Amniotic epithelial cell (primary cell): ENCODE data around the gene METTL2B.

Source experiments
- DNase-seq: peaks from one replicate; pipeline ENCODE4 v3.0.0-alpha.2; 2010; ENCODE audit warnings: low read depth

METTL2B gene

DNA sequence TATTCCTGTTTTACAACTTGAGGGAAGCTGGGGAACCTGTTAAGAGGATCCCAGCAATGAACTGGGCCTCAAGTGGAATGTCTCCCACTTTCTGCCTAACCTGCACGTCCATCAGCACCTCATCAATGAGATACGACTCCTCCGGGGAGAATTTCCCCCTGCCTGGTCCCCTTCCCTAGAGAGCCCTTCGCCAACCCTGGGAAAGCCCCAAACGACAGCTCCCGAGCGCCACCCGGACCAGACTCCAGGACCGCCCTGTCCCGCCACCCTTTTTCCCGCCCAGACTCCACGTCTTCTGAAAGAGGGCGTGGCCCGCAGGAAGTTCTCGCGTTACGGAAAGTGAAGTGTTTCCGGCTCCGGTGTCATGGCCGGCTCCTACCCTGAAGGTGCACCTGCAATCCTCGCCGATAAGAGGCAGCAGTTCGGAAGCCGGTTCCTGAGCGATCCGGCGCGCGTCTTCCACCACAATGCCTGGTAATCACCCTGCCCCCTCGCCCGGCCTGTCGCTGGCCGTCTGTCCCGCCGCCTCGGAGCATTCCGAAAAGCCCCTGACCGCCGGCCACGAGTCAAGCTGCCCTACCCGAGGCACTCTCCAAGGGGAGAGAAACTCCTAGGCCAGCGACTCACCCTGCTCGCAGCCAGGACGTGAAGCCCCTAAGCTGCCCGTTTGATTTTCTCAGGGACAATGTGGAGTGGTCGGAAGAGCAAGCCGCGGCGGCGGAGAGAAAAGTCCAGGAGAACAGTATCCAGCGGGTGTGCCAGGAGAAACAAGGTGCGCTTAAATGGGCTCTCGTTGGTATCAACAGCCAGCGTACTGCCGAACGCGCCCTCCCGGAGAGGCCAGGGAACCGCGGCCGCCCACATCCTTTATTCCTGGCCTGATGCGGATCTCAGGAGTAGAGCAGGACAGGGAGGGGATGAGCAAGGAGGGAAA lies at the start of gene METTL2B:
TSS of gene METTL2B (plus strand) at position 347 of the 934 bp plus-strand sequence. CDS start at position 365, 18 bp downstream.
- DNase-seq: peak; percentile 84

DNA sequence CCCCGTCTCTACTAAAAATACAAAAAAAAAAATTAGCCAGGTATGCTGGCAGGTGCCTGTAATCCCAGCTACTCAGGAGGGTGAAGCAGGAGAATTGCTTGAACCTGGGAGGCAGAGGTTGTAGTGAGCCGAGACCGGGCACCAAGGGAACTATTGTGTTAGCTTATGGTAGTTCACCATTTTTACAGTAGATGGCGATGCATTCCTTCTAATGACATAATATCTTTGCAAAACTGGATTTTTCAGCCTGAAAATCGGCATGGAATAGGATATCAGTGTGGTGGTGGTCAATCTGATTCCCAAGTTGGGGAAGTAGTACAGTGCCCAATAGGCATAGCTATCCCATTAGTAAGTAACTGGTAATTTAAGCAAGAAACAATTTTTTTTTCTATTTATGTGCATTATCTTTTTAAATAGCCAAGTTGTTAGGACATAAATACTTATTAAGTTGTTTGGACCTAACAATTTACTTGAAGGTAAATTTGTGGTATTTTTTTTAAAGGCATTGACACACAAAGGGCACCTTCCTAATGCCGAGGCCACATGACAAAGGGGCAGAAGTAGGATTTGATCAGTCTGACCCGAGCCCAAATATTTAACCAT lies 49.2 kb upstream of the METTL2B start:
- DNase-seq: peak; percentile 50

- no peak for DNase-seq
These were observed 46.3 kb upstream of the METTL2B start for GRCh38 chr7:128430207-128430606.

DNA sequence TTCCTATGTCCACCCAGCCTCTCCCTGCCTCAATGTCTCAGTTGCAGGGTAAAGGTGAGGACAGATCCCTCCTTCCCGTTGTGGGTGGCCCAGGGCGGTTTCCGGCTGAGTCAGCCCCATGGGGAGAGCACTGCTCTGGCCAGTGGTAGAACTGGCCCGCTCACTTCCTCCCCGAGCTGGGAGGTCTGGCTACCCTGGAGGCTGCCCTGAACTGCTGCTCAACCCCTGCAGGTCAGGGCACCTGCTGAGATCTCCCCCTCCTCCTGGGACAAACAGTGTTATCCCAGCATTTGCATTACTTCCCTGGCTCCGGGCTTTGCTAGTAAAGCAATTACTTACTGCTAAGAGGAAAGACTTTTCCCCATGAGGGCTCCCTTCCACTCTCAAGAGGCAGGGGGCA lies 45.3 kb upstream of the METTL2B start:
- DNase-seq: no peak

DNA sequence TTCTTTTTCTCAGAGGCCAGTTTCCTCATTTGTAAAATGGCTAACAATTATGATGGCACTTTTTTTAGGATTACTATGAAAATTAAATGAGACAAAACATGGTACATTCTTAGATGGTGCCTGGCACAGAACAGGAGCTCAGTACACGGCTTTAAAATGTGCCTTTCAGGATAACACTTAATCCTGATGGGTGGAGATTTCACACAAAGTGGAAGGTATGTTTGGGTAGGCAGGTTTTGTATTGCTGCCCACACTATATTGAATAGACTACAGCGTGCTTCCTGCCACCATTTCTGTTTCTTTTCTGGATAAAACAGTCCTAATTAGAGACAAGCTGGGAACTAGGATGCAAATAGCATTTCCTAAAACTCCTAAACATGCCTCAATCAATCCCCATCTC lies 44.8 kb upstream of the METTL2B start:
- no peak for DNase-seq

- DNase-seq: no peak
These were observed 41.9 kb upstream of the METTL2B start for GRCh38 chr7:128434413-128435326.

DNA sequence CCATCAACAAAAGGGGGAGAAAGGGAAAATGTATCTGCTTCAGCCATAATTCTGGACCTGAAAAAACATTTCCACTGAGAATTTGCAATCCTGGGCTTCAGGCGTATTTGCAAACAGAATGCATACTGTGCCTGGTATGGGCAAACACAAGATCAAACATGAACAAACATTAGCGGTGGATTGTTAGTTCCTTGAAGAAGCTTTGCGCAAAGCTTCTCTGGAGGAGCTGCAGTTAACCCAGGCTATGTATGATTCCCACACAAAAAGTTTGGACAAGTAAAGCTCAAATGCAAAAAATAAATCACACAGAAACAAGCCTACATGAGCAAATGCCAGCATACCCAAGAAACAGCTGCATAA lies 41.2 kb upstream of the METTL2B start:
- DNase-seq: no peak

- DNase-seq: no peak
These were observed 38.9 kb upstream of the METTL2B start for GRCh38 chr7:128437426-128438332.

DNA sequence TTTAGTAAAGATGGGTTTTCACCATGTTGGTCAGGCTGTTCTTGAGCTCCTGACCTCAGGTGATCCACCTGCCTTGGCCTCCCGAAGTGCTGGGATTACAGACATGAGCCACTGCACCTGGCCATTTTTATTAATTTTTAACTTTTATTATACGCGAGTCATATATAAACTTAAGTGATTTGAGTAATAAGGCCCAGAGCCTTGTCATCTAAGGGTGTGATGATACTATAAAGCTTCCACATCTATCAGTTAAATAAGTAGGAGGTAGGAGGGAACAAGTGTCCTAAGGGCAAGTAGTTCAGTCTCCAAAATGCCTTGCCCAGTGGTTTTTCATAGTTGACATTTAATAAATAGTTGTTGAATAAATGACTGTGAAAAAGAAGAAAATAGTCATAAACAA lies 34.2 kb upstream of the METTL2B start:
- DNase-seq: no peak

DNA sequence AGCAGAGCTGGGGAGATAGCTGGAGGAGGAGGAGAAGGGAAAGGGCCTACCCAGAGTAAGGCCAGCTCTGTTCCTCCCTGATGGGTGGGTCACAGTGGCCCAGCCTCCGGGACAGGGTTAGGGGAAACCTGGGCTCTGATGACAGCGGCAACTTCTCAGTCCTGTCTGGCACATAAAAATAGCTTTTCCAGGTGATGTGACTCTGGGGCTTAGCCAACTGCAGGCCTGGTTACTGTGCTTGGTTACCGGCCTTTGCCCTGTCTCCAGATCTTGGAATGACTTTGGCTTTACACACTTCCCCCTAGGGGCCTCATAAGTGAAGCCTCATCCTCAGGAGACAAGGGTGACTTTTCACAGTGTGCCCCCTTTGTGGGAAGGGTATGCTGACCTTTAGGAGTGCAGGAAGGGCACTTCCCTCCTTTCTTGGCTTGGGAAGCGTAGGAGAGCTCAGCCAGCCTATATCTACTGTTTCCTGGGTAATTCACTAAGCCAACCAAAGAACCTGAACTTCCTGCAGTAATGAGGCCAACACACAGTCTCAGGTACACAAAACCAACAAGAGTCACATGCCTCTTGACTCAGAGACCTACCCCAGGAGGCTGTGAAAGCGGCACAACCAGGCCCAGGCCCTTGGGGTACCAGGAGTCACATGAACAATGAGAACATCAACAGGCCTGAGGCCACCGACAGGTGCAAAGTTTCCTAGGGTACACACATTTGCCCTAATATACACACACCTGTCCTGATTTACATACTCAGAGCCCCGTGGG lies 32.5 kb upstream of the METTL2B start:
- no peak for DNase-seq

DNA sequence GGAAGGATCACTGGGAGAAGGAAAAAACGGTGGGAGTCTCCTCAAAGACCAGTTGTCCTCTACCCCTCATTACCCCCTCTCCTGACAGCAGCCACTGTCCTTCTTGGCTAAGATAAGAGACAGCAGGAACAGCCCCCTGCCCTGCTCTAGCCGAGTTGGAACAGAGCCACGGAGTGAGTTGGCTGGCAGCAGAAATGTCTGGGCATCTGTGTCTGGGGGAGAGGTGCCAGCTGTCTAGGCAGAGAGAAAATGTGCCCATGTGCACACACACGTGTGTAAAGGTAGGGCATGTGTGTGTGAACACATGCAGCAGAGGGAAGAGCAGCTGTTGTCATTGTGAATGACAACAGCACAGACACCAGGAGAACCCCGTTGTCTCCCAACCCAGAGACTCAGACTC lies 30.2 kb upstream of the METTL2B start:
- DNase-seq: no peak

GRCh38 chr7:128447941-128448564 lies 28.5 kb upstream of the METTL2B start:
- no peak for DNase-seq

DNA sequence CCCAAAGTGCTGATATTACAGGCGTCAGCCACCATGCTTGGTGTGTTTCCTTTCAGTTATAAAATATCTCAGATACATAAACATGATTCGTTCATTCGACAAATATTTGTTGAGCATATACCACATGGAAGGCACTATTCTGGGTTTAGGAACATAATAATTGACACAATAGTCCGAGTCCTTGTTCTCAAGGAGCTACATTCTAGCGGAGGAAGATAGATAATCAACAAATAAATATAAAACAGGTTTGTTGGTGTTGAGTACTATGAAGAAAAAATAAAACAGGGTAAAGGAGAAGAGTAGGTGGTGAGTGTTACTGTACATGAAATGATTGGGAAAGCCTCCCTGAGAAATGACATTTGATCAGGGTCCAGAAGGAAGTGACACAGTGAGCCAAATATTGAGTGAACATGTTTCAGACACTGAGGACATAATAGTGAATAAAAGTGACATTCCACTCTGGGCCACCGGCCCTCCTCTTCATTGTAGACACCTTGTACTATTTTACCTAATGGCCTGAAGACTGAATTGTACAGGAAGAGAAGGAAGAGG lies 27.7 kb upstream of the METTL2B start:
- DNase-seq: no peak

DNA sequence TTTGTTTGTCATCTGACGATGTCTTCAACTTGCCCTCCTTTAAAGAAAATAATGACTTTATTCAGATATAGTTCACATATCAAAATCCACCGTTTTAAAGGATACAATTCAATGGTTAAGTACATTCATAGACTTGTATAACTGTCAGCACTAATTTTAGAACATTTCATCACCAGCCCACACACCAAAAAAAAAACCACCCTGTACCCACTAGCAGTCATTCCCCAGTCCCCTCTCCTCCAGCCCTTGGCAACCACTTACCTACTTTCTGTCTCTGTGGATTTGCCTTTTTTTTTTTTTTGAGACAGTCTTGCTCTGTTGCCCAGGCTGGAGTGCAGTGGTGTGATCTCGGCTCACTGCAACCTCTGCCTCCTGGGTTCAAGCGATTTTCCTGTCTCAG lies 26.1 kb upstream of the METTL2B start:
- no peak for DNase-seq

DNA sequence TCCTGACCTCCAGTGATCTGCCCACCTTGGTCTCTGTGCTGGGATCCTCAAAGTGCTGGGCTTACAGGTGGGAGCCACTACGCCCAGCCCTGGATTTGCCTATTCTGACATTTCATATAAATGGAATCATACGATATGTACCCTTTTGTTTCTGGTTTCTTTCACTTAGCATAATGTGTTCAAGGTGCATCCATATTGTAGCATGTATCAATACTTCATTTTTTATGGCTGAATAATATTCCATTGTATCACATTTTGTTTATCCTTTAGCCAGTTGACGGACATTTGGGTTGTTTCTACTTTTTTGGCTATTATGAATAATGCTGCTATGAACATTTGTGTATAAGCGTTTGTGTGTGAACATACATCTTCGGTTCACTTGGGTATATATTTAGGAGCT lies 25.6 kb upstream of the METTL2B start:
- no peak for DNase-seq

GRCh38 chr7:128452552-128452951 lies 24.0 kb upstream of the METTL2B start:
- DNase-seq: no peak

GRCh38 chr7:128453836-128454804 lies 22.4 kb upstream of the METTL2B start:
- DNase-seq: peak; percentile 96

DNA sequence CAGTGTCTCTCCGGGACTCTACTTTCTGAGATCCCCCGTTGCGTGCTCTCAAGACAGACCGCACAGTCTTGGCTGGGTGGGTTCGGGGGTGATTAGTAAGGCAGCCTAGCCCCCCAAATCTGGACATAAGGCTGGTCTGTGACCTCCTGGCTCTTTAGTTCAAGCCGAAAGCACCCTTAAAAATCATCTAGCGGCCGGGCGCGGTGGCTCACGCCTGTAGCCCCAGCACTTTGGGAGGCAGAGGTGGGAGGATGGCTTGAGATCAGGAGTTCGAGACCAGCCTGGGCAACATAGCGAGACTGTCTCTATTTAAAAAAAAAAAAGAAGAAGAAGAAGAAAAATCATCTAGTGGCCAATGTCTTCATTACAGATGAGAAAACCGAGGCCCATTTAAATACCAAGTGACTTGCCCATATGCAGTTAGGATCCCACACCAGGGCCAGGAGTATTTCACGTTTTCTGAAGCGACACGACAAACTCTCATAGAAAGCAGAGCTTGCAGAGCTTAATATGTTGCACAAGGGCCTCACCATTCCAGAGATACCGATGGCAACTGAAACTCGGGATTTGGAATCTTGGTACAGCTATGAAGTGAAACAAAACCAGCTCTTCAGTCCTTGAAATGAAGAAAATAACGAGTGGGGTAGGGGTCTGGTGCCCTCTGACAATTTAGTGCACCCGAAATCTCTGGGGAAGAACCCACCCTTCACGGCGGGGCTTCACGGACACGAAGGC lies 21.6 kb upstream of the METTL2B start:
- DNase-seq: peak; percentile 85
